ENCODE data around the gene FAM53B. TPM values are rescaled to one million over a fixed set of nuclear protein-coding genes. Genes with fewer than 3 reads are reported as not detected.

The FAM53B gene
- total RNA-seq, 1 experiment from 2014 or later = 14.1 TPM

- no peak overlapping the region for H3K27ac ChIP-seq
- DNase-seq (ENCODE audit: low read depth in 1 of 2, low spot score in 2 of 2) = no peak
- H3K27me3 ChIP-seq (replicated peaks) = no peaks in the 10 kb centered on the region
- no peaks in the 10 kb centered on the region; the same call in 1 of the 2 replicates for H3K9me3 ChIP-seq (replicated peaks)
- no peak overlapping the region for H3K4me3 ChIP-seq
- peaks cover 14% of the 10 kb centered on the region for H3K4me1 ChIP-seq (replicated peaks)
- no peaks in the 10 kb centered on the region for H3K36me3 ChIP-seq
Measured at GRCh38 chr10:124645467-124646095, 98.6 kb downstream of the FAM53B start.

GRCh38 chr10:124644771-124645415 is 99.3 kb downstream of the FAM53B start:
- Histone ChIP-seq H3K4me3 (no peak overlapping the region), H3K27me3 (replicated peaks) (no peaks in the 10 kb centered on the region), H3K9me3 (replicated peaks) (no peaks in the 10 kb centered on the region; the same call in 1 of the 2 replicates), H3K4me1 (replicated peaks) (peaks cover 13% of the 10 kb centered on the region), H3K36me3 (no peaks in the 10 kb centered on the region), H3K27ac (no peak overlapping the region)
- no peak for DNase-seq (ENCODE audit: low read depth in 1 of 2, low spot score in 2 of 2)

GRCh38 chr10:124644236-124644635 is 99.9 kb downstream of the FAM53B start:
- Histone ChIP-seq H3K4me1 (replicated peaks) (peaks cover 13% of the 10 kb centered on the region), H3K27me3 (replicated peaks) (no peaks in the 10 kb centered on the region), H3K9me3 (replicated peaks) (no peaks in the 10 kb centered on the region; the same call in 1 of the 2 replicates), H3K4me3 (no peak overlapping the region), H3K27ac (no peak overlapping the region), H3K36me3 (no peaks in the 10 kb centered on the region)
- no peak for DNase-seq (ENCODE audit: low read depth in 1 of 2, low spot score in 2 of 2)

GRCh38 chr10:124643330-124644009 is 100.7 kb downstream of the FAM53B start:
- DNase-seq (ENCODE audit: low read depth in 1 of 2, low spot score in 2 of 2) = no peak
- Histone ChIP-seq H3K36me3 (no peaks in the 10 kb centered on the region), H3K4me1 (replicated peaks) (peaks cover 13% of the 10 kb centered on the region), H3K27ac (no peak overlapping the region), H3K9me3 (replicated peaks) (no peaks in the 10 kb centered on the region; the same call in 1 of the 2 replicates), H3K27me3 (replicated peaks) (no peaks in the 10 kb centered on the region), H3K4me3 (no peak overlapping the region)

GRCh38 chr10:124642088-124642710 is 102.0 kb downstream of the FAM53B start:
- H3K36me3 ChIP-seq = no peaks in the 10 kb centered on the region
- H3K27me3 ChIP-seq (replicated peaks) = no peaks in the 10 kb centered on the region
- no peaks in the 10 kb centered on the region; the same call in 1 of the 2 replicates for H3K9me3 ChIP-seq (replicated peaks)
- DNase-seq (ENCODE audit: low read depth in 1 of 2, low spot score in 2 of 2) = no peak
- no peak overlapping the region for H3K27ac ChIP-seq
- peaks cover 4% of the 10 kb centered on the region; the same call in 1 of the 2 replicates for H3K4me1 ChIP-seq (replicated peaks)
- H3K4me3 ChIP-seq = no peak overlapping the region

- Histone ChIP-seq H3K4me1 (replicated peaks) (no peaks in the 10 kb centered on the region), H3K9me3 (replicated peaks) (no peaks in the 10 kb centered on the region)
- no peak for DNase-seq (ENCODE audit: low read depth in 1 of 2, low spot score in 2 of 2)
Measured at GRCh38 chr10:124641282-124642087, 102.7 kb downstream of the FAM53B start.

GRCh38 chr10:124640538-124641231 is 103.5 kb downstream of the FAM53B start:
- no peak overlapping the region for H3K27ac ChIP-seq
- H3K4me3 ChIP-seq = no peak overlapping the region
- no peak for DNase-seq (ENCODE audit: low read depth in 1 of 2, low spot score in 2 of 2)
- H3K9me3 ChIP-seq (replicated peaks) = no peaks in the 10 kb centered on the region
- no peaks in the 10 kb centered on the region for H3K27me3 ChIP-seq (replicated peaks)
- no peaks in the 10 kb centered on the region for H3K36me3 ChIP-seq
- no peaks in the 10 kb centered on the region for H3K4me1 ChIP-seq (replicated peaks)

More at GRCh38 chr10:124641282-124642087, 102.7 kb downstream of the FAM53B start:
- Histone ChIP-seq H3K27ac (no peak overlapping the region), H3K27me3 (replicated peaks) (no peaks in the 10 kb centered on the region), H3K36me3 (no peaks in the 10 kb centered on the region), H3K4me3 (no peak overlapping the region)

- H3K27ac ChIP-seq = no peak overlapping the region
- no peaks in the 10 kb centered on the region for H3K9me3 ChIP-seq (replicated peaks)
- H3K4me3 ChIP-seq = no peak overlapping the region
- H3K4me1 ChIP-seq (replicated peaks) = no peaks in the 10 kb centered on the region
- no peaks in the 10 kb centered on the region for H3K27me3 ChIP-seq (replicated peaks)
- no peaks in the 10 kb centered on the region for H3K36me3 ChIP-seq
- no peak for DNase-seq (ENCODE audit: low read depth in 1 of 2, low spot score in 2 of 2)
Measured at GRCh38 chr10:124640056-124640455, 104.1 kb downstream of the FAM53B start.

- H3K27me3 ChIP-seq (replicated peaks) = no peaks in the 10 kb centered on the region
- H3K36me3 ChIP-seq = no peaks in the 10 kb centered on the region
- H3K4me1 ChIP-seq (replicated peaks) = no peaks in the 10 kb centered on the region
- DNase-seq (ENCODE audit: low read depth in 1 of 2, low spot score in 2 of 2) = no peak
- H3K4me3 ChIP-seq = no peak overlapping the region
- no peak overlapping the region for H3K27ac ChIP-seq
- H3K9me3 ChIP-seq (replicated peaks) = no peaks in the 10 kb centered on the region
Measured at GRCh38 chr10:124639646-124640045, 104.5 kb downstream of the FAM53B start.

GRCh38 chr10:124639206-124639605 is 105.0 kb downstream of the FAM53B start:
- H3K4me1 ChIP-seq (replicated peaks) = no peaks in the 10 kb centered on the region
- no peak overlapping the region for H3K27ac ChIP-seq
- DNase-seq (ENCODE audit: low read depth in 1 of 2, low spot score in 2 of 2) = no peak
- H3K36me3 ChIP-seq = no peaks in the 10 kb centered on the region
- no peak overlapping the region for H3K4me3 ChIP-seq
- H3K9me3 ChIP-seq (replicated peaks) = no peaks in the 10 kb centered on the region
- no peaks in the 10 kb centered on the region for H3K27me3 ChIP-seq (replicated peaks)

GRCh38 chr10:124637746-124638145 is 106.4 kb downstream of the FAM53B start:
- Histone ChIP-seq H3K27ac (no peak overlapping the region), H3K9me3 (replicated peaks) (no peaks in the 10 kb centered on the region), H3K36me3 (no peaks in the 10 kb centered on the region), H3K27me3 (replicated peaks) (no peaks in the 10 kb centered on the region), H3K4me1 (replicated peaks) (no peaks in the 10 kb centered on the region), H3K4me3 (no peak overlapping the region)
- DNase-seq (ENCODE audit: low read depth in 1 of 2, low spot score in 2 of 2) = no peak

GRCh38 chr10:124637091-124637700 is 107.0 kb downstream of the FAM53B start:
- Histone ChIP-seq H3K4me1 (replicated peaks) (no peaks in the 10 kb centered on the region), H3K4me3 (no peak overlapping the region), H3K27me3 (replicated peaks) (no peaks in the 10 kb centered on the region), H3K36me3 (no peaks in the 10 kb centered on the region), H3K9me3 (replicated peaks) (no peaks in the 10 kb centered on the region), H3K27ac (no peak overlapping the region)
- DNase-seq (ENCODE audit: low read depth in 1 of 2, low spot score in 2 of 2) = no peak
